Esophagus muscularis mucosa (tissue), 4 donors: ENCODE measurements around the gene CTIF. TPM values are rescaled to one million over a fixed set of nuclear protein-coding genes. Genes with fewer than 3 reads are reported as not detected.

Experiments
- DNase-seq: peaks from one replicate; pipeline ENCODE4 v3.0.0-alpha.2; 2017; ENCODE audit errors: extremely low spot score
- H3K27ac ChIP-seq, 4 donors: fragments of 200-600 bp; sonication (generic); replicated peaks in 1 of 4; 1 replicate in 3 of 4; 2 replicates in 1 of 4; pipeline ENCODE4 v1.5.1; 2016 to 2019; ENCODE audit warnings: mild to moderate bottlenecking in 1 of 4
- H3K27me3 ChIP-seq, 4 donors: fragments of 200-600 bp; sonication (generic); one replicate each; pipeline versions ENCODE4 v1.5.1 to v1.6.0; 2016 to 2019
- H3K36me3 ChIP-seq, 4 donors: fragments of 200-600 bp; sonication (generic); one replicate each; pipeline ENCODE4 v1.5.1; 2016 to 2019
- H3K4me1 ChIP-seq, 4 donors: fragments of 200-600 bp; sonication (generic); one replicate each; pipeline ENCODE4 v1.5.1; 2016 to 2019
- H3K4me3 ChIP-seq, 4 donors: fragments of 200-600 bp; sonication (generic); 1 replicate in 2 of 4; 2 replicates in 2 of 4; pipeline ENCODE4 v1.5.1; 2016 to 2019; ENCODE audit warnings: mild to moderate bottlenecking in 4 of 4, moderate library complexity in 1 of 4
- H3K9me3 ChIP-seq, 4 donors: fragments of 200-600 bp; sonication (generic); 1 replicate in 3 of 4; 2 replicates in 1 of 4; pipeline ENCODE4 v1.5.1; 2016 to 2019
- EP300 ChIP-seq: sonication (generic); formaldehyde crosslinking; IDR thresholded peaks from one replicate; pipeline ENCODE4 v1.6.1; 2017; ENCODE audit warnings: antibody characterized with exemption
- POLR2A ChIP-seq: fragments of 450-650 bp; IDR thresholded peaks from one replicate; pipeline ENCODE4 v1.6.1; 2017; ENCODE audit warnings: antibody characterized with exemption, moderate library complexity, mild to moderate bottlenecking, low read depth
- POLR2AphosphoS5 ChIP-seq, 2 donors: sonication (generic); formaldehyde crosslinking; IDR thresholded peaks; one replicate each; pipeline ENCODE4 v1.6.1; 2017; ENCODE audit warnings: antibody characterized with exemption in 2 of 2
- WGBS: methylation state at CpG from one replicate; pipeline ENCODE4 v1.1.5; 2018; 5-methylcytosine and 5-hydroxymethylcytosine counted together
- intact Hi-C: fragments of 100-400 bp; cut with DNase I; formaldehyde crosslinking; loops from one replicate; pipeline ENCODE4 v1.15.1; 2023
- total RNA-seq, 4 donors: library from RNA; depleted of rRNA; stranded (reverse); fragments of >200 nt; gene quantifications; one replicate each; pipeline versions ENCODE4 v1.1.0 to v1.2.1, GENCODE V29; 2016
- TF ChIP-seq, protein P1 (sequence below), 3 experiments: fragments of 200-600 bp in 2 of 3; fragments of 450-650 bp in 1 of 3; sonication (generic) in 2 of 3; IDR thresholded peaks; one replicate each; pipeline ENCODE4 v1.5.1; 2017 to 2019; ENCODE audit warnings: antibody characterized with exemption in 3 of 3, mild to moderate bottlenecking in 2 of 3, moderate library complexity in 1 of 3

The CTIF gene
- total RNA-seq, 4 donors from 2014 or later, result 63.1 to 137 (median 87.7) TPM

DNA sequence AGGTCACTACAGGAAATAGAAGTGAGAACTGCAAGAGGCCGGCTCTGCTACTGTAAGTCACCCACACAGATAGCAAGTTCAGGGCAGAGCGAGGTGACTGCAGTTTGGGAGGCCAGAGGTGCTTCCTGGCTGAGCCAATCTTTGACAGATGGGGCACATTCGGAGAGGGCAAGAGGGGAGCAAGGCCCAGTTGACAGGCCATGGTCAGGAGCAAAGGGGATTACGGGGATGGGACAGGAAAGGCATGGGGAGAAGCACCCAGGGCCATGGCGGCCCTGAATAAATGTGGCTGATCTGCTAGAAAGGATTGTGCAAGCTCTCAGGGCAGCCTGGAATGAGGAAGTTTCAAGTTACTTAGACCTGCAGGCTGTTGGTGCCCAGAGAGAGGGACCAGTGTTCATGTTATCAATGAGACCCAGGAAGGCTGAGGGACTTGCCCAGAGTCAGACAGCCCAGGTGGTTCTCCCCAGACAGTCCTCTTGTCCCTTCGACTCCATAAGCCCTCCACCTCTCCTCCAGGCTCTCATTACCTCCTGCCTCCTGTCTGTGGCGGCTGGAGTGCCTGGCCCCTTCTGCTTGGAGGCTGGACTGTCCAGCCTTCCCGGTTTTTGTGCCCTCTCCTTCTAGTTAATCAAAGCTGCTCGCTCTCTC is 123.3 kb downstream of the CTIF start:
- intact Hi-C loops, result loop anchor here (5.0 kb wide), 1 partner anchor 115 kb away; no protein-coding TSS in a partner anchor
- Histone ChIP-seq H3K36me3 (peaks cover 0 to 25% (median 19%) of the 10 kb centered on the region in 4 donors), H3K9me3 (peaks cover 0 to 4% (median 0%) of the 10 kb centered on the region in 4 donors), H3K4me3 (no peak overlapping the region), H3K4me1 (peaks cover 14 to 69% (median 48%) of the 10 kb centered on the region in 4 donors), H3K27me3 (no peaks in the 10 kb centered on the region), H3K27ac (peak overlapping the region; percentile 19 to 57 (median 46))
- no peak for DNase-seq
- WGBS, result 69% methylated on average over 9 of the region's 9 CpGs
- TF ChIP-seq, protein P1, sequence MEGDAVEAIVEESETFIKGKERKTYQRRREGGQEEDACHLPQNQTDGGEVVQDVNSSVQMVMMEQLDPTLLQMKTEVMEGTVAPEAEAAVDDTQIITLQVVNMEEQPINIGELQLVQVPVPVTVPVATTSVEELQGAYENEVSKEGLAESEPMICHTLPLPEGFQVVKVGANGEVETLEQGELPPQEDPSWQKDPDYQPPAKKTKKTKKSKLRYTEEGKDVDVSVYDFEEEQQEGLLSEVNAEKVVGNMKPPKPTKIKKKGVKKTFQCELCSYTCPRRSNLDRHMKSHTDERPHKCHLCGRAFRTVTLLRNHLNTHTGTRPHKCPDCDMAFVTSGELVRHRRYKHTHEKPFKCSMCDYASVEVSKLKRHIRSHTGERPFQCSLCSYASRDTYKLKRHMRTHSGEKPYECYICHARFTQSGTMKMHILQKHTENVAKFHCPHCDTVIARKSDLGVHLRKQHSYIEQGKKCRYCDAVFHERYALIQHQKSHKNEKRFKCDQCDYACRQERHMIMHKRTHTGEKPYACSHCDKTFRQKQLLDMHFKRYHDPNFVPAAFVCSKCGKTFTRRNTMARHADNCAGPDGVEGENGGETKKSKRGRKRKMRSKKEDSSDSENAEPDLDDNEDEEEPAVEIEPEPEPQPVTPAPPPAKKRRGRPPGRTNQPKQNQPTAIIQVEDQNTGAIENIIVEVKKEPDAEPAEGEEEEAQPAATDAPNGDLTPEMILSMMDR (IDR thresholded peaks at IDR 0.05), result no peak
- no peak for TF ChIP-seq POLR2A
- no peak for TF ChIP-seq POLR2AphosphoS5 (IDR thresholded peaks at IDR 0.05)
- TF ChIP-seq EP300, result no peak

DNA sequence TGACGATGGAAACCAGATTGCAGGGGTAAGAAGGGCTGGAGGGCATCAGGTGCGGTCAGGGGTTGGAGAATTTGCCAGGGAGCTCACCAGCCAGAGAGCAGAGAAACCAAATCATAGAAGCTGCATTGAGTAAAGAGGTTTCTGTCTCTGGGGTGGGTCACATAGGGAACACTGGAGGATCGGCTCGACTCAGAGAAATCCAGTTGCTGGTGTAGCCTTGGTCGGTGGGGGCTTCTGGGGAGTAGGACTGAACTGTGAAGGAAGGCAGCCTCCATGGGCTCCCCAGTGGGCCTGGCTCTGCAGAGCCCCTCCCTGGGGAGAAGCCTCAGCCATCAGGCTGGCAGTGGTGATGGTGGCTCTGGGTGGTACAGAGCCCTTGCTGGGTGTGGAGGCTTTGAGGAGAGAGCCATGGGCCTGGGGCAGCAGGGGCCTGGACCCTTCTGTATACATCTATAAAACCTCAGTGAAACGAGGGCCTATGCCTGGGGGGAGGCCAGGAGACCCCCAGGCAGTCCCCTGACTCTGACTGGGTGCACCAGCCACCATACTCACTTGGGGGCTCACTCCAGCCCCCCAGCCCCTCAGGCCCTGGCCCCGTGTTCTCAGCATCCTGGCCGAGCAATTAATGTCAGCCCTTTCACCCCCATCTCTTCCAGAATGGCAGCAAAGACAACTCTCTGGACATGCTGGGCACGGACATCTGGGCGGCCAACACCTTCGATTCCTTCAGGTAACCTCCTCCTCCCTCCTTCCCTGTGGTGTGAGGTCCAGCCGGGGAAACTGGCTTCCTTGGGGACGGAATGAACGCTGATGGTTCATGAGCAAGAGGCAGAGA is 124.5 kb downstream of the CTIF start:
- intact Hi-C loops, result loop anchor here (5.0 kb wide), 1 partner anchor 116 kb away; no protein-coding TSS in a partner anchor
- no peak for DNase-seq
- 90% methylated on average over 13 of the region's 14 CpGs for WGBS
- no peaks in the 10 kb centered on the region for H3K27me3 ChIP-seq
- no peak for TF ChIP-seq POLR2AphosphoS5 (IDR thresholded peaks at IDR 0.05)
- no peak for TF ChIP-seq POLR2A
- TF ChIP-seq, protein P1 (IDR thresholded peaks at IDR 0.05), result no peak
- no peak for TF ChIP-seq EP300
- H3K9me3 ChIP-seq, result peaks cover 0 to 4% (median 0%) of the 10 kb centered on the region in 4 donors
- peak overlapping the region in 2 of 4 donors; percentile 9 to 29 for H3K27ac ChIP-seq
- peaks cover 14 to 61% (median 42%) of the 10 kb centered on the region in 4 donors for H3K4me1 ChIP-seq
- H3K36me3 ChIP-seq, result peaks cover 0 to 36% (median 31%) of the 10 kb centered on the region in 4 donors
- H3K4me3 ChIP-seq, result no peak overlapping the region

DNA sequence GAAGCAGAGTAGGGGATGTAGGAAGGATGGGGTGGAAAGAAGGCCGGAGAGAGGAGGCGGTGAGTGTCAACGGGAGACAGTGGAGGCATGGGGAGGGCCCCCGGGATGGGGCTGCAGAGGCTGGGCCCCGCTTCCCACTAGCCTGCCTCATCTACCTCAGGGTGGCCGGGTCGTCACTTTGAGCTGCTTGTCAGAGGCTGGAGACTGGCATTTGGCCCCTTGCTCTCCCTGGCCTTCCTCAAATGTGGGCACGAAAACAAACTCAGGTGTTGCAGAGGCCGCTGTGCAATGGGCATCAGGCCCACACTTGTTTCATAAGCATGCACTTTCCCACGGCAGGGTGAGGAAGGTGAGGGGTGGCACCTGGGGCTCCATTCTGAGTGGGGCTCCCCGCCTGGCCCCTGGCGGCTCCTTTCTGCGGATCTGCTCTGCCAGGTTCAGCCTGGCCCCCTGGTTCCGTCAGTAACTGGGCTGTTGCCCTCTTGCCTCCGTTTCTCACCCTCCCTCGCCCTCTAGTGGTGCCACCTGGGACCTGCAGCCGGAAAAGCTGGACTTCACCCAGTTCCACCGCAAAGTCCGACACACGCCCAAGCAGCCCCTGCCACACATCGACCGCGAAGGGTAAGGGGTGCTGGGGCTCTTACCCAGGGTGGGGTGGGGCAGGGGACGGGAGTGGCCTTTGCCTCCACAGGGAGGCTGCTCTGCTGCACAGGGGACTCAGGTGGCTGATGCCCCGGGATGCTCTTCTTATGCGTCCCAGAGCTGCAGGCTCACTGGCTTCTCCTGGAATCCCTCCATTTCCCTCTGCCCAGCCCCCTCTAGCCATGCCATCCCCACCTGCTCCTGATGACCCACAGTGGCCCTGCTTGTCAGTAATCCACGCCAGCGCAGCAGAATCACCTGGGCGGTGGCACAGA is 125.4 kb downstream of the CTIF start:
- 49% methylated on average over 25 of the region's 29 CpGs for WGBS
- peak overlapping the region in 3 of 4 donors; percentile 9 to 41 (median 29) for H3K27ac ChIP-seq
- H3K27me3 ChIP-seq, result no peaks in the 10 kb centered on the region

DNA sequence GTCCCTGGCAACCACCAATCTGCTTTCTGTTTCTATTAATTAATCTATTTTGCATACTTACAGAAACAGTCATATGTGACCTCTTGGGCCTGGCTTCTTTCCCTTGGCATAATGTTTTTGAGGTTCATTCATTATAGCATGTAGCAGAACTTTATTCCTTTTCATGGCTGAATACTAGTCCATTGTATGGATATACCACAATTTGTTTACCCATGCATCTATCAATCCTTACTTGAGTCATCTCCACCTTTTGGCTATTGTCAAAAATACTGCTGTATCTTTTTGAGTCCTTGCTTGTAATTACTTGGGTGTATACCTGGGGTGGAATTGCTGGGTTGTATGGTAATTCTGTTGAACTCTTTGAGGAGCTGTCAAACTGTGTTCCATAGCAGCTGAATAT is 126.8 kb downstream of the CTIF start:
- H3K4me1 ChIP-seq, result peaks cover 12 to 39% (median 34%) of the 10 kb centered on the region in 4 donors
- H3K27ac ChIP-seq, result no peak overlapping the region
- intact Hi-C loops, result no loop called here
- no peak overlapping the region for H3K4me3 ChIP-seq
- H3K36me3 ChIP-seq, result peaks cover 3 to 51% (median 48%) of the 10 kb centered on the region in 4 donors
- no peak for DNase-seq
- TF ChIP-seq POLR2A, result no peak
- TF ChIP-seq POLR2AphosphoS5 (IDR thresholded peaks at IDR 0.05), result no peak
- TF ChIP-seq, protein P1 (IDR thresholded peaks at IDR 0.05), result no peak
- no peak for TF ChIP-seq EP300
- peaks cover 0 to 4% (median 0%) of the 10 kb centered on the region in 4 donors for H3K9me3 ChIP-seq
- no peaks in the 10 kb centered on the region for H3K27me3 ChIP-seq

More for the DNA sequence above, 125.4 kb downstream of the CTIF start:
- Histone ChIP-seq H3K36me3 (peaks cover 0 to 43% (median 39%) of the 10 kb centered on the region in 4 donors), H3K4me3 (no peak overlapping the region), H3K4me1 (peaks cover 14 to 54% (median 42%) of the 10 kb centered on the region in 4 donors), H3K9me3 (peaks cover 0 to 4% (median 0%) of the 10 kb centered on the region in 4 donors)
- intact Hi-C loops, result loop anchor here (1.0 to 5.0 kb wide), 2 partner anchors 117 to 187 kb away; no protein-coding TSS in a partner anchor
- TF ChIP-seq POLR2AphosphoS5 (IDR thresholded peaks at IDR 0.05) (peak; percentile 35 to 40), POLR2A (no peak)
- TF ChIP-seq, protein P1 (IDR thresholded peaks at IDR 0.05), result peak; percentile 87 to 96 (median 93)
- no peak for DNase-seq
